K562 (cell line): ENCODE data around the gene GLIPR1. TPM values are rescaled to one million over a fixed set of nuclear protein-coding genes. Genes with fewer than 3 reads are reported as not detected.

Experiments used
- BRD4 ChIP-seq: fragments of 200-600 bp; sonication (generic); IDR thresholded peaks from 2 replicates; pipeline ENCODE4 v1.6.1; 2017; ENCODE audit warnings: inconsistent platforms
- CBX2 ChIP-seq: fragments of 200-600 bp; sonication (generic); IDR thresholded peaks from one replicate; pipeline ENCODE4 v1.6.1; 2012; ENCODE audit warnings: mild to moderate bottlenecking, low read length, inconsistent platforms; ENCODE audit not compliant: insufficient read depth, poor library complexity, severe bottlenecking
- CHCHD3 ChIP-seq: fragments of 250-450 bp; sonication (Bioruptor Pico); IDR thresholded peaks from 2 replicates; pipeline ENCODE4 v2.1.2; 2022; ENCODE audit warnings: mild to moderate bottlenecking
- ELF2 ChIP-seq: fragments of 250-450 bp; sonication (Bioruptor Pico); IDR thresholded peaks from 2 replicates; pipeline ENCODE4 v1.5.0; 2021; ENCODE audit warnings: mild to moderate bottlenecking
- FOXP1 ChIP-seq: sonication (generic); formaldehyde crosslinking; IDR thresholded peaks from 2 replicates; pipeline ENCODE4 v1.8.0; 2022; ENCODE audit warnings: mild to moderate bottlenecking, missing genetic modification reagents
- HDAC2 ChIP-seq: fragments of 450-650 bp; IDR thresholded peaks from 2 replicates; pipeline ENCODE4 v1.6.1; 2016; ENCODE audit warnings: mild to moderate bottlenecking
- POLR2AphosphoS5 ChIP-seq: IDR thresholded peaks from 2 replicates; pipeline ENCODE4 v1.6.1; 2011; ENCODE audit warnings: mild to moderate bottlenecking, low read depth, low read length, moderate library complexity; ENCODE audit not compliant: control insufficient read depth, insufficient read depth
- RAD51 ChIP-seq: fragments of 450-650 bp; IDR thresholded peaks from 2 replicates; pipeline ENCODE4 v1.7.1; 2016; ENCODE audit warnings: low read depth, mild to moderate bottlenecking, borderline replicate concordance
- SP1 ChIP-seq: sonication (generic); formaldehyde crosslinking; IDR thresholded peaks from 2 replicates; pipeline ENCODE4 v1.8.1; 2022; ENCODE audit warnings: mild to moderate bottlenecking, missing genetic modification reagents
- TGIF2 ChIP-seq: sonication (generic); formaldehyde crosslinking; IDR thresholded peaks from 2 replicates; pipeline ENCODE4 v1.8.1; 2022; ENCODE audit warnings: mild to moderate bottlenecking, missing genetic modification reagents, moderate library complexity
- ZNF124 ChIP-seq: sonication (generic); formaldehyde crosslinking; IDR thresholded peaks from 2 replicates; pipeline ENCODE4 v1.8.1; 2022; ENCODE audit warnings: missing genetic modification reagents
- ZNF507 ChIP-seq: conservative IDR thresholded peaks from 2 replicates; pipeline ENCODE4 v1.6.1; 2017; ENCODE audit warnings: missing genetic modification characterization, missing compliant biosample characterization
- polyA plus RNA-seq, 8 experiments: library from polyadenylated mRNA; depleted of rRNA in 4 of 8; stranded (reverse) in 5 of 8; unstranded in 3 of 8; fragments of >200 nt; fragmentation: Nextera tagmentation in 2 of 8; fragmentation: Illumina TruSeq in 1 of 8; extraction: Ambion mirVana in 2 of 8; extraction: Trizol in 1 of 8; gene quantifications; 2 replicates each; pipeline versions ENCODE4 v1.2.1 to v1.2.3, GENCODE V29; 2011 to 2014; ENCODE audit warnings: inconsistent platforms in 1 of 8, missing spikeins in 1 of 8
- total RNA-seq, 7 experiments: library from RNA; depleted of rRNA in 6 of 7; stranded (reverse); fragments of >200 nt in 6 of 7; fragmentation: Illumina TruSeq in 2 of 7; extraction: Trizol in 2 of 7; gene quantifications; 2 replicates each; pipeline versions ENCODE4 v1.2.1 to v1.2.3, GENCODE V29; 2011 to 2021; ENCODE audit warnings: low replicate concordance in 1 of 7
- TF ChIP-seq, protein P1 (sequence below): fragments of 250-450 bp; sonication (Bioruptor Pico); IDR thresholded peaks from 2 replicates; pipeline ENCODE4 v1.8.0; 2022; ENCODE audit warnings: moderate library complexity, mild to moderate bottlenecking, inconsistent platforms
- TF ChIP-seq, protein P2 (sequence below): sonication (generic); formaldehyde crosslinking; IDR thresholded peaks from 2 replicates; pipeline ENCODE4 v1.9.0; 2022; ENCODE audit warnings: mild to moderate bottlenecking, missing genetic modification reagents
- TF ChIP-seq, protein P3 (sequence below), 2 experiments: fragments of 250-450 bp in 1 of 2; fragments of 450-650 bp in 1 of 2; sonication (Bioruptor Pico) in 1 of 2; IDR thresholded peaks; 2 replicates each; pipeline versions ENCODE4 v1.6.1 to v1.8.0; 2016 to 2021; ENCODE audit warnings: mild to moderate bottlenecking in 2 of 2, moderate library complexity in 2 of 2, missing compliant biosample characterization in 1 of 2, missing genetic modification characterization in 1 of 2
- TF ChIP-seq, protein P4 (sequence below), 2 experiments: fragments of 150-350 bp in 1 of 2; IDR thresholded peaks; 2 replicates each; pipeline ENCODE4 v1.6.1; 2012 to 2016; ENCODE audit warnings: low read depth in 2 of 2, low read length in 2 of 2, mild to moderate bottlenecking in 1 of 2, moderate library complexity in 1 of 2
- TF ChIP-seq, protein P5 (sequence below): fragments of 250-450 bp; sonication (Bioruptor Pico); IDR thresholded peaks from 2 replicates; pipeline ENCODE4 v1.8.0; 2022; ENCODE audit warnings: moderate library complexity, mild to moderate bottlenecking, inconsistent platforms
- TF ChIP-seq, protein P6 (sequence below): fragments of 450-650 bp; formaldehyde crosslinking; IDR thresholded peaks from 2 replicates; pipeline ENCODE4 v1.4.0; 2020; ENCODE audit warnings: mild to moderate bottlenecking, moderate library complexity

Gene GLIPR1
- total and polyA plus RNA-seq, 9 of the 15 experiments (the other 6 are each of a cell fraction or from before 2014, with no cell fraction given): 0.26 to 2.1 (median 1.2) TPM

DNA sequence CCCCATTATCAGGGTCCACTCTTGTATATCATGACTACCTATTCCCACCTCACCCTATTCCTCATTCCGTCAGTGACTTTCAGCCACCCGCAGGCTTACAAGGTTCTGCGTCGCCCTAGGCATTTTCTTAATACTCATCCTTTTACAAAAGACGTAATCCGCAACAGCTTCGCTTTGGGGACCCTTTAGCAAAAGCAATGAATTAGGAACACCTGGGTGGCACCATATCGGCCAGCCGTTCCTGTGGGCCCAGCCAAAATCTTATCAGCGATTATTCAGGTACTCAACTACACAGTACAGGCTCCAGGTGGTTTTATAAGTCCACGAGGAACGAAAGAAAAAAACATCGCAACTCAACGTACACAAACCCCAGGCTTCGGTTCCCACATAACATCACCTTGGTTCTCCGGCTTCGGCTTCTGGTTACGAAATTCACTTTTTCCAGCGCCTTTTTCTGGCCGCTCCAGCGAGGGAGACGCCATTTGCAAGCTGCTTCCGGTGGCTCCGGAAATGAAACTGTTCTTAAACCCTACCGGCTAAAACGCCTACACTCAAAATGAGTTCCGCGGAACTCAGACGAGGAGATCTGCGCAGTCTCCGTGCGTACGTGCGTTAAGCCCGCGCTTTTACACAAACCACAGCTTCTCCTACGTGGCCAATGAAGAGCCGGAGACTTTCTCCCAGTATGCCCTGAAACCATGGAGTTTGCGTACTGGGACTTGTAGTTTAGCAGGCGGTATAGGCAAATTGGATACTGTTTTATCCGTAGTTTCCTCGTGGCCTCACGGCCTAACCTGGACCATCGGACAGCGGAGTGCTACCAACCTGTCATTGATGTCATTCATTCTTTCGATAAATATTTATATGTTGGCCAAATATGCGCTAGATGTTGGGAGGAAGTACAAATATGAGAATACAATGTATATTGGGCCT is 30.8 kb downstream of the GLIPR1 start, which contains the start of gene KRR1 (continued):
- TF ChIP-seq, protein P1, sequence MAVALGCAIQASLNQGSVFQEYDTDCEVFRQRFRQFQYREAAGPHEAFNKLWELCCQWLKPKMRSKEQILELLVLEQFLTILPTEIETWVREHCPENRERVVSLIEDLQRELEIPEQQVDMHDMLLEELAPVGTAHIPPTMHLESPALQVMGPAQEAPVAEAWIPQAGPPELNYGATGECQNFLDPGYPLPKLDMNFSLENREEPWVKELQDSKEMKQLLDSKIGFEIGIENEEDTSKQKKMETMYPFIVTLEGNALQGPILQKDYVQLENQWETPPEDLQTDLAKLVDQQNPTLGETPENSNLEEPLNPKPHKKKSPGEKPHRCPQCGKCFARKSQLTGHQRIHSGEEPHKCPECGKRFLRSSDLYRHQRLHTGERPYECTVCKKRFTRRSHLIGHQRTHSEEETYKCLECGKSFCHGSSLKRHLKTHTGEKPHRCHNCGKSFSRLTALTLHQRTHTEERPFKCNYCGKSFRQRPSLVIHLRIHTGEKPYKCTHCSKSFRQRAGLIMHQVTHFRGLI (CRISPR knock-in tag): no peak
- TF ChIP-seq, protein P2, sequence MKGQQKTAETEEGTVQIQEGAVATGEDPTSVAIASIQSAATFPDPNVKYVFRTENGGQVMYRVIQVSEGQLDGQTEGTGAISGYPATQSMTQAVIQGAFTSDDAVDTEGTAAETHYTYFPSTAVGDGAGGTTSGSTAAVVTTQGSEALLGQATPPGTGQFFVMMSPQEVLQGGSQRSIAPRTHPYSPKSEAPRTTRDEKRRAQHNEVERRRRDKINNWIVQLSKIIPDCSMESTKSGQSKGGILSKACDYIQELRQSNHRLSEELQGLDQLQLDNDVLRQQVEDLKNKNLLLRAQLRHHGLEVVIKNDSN (CRISPR knock-in tag): no peak
- no peak for TF ChIP-seq RAD51
- peak; percentile 20; the same call in 1 of the 2 replicates for TF ChIP-seq ELF2 (CRISPR knock-in tag)
- TF ChIP-seq, protein P3, sequence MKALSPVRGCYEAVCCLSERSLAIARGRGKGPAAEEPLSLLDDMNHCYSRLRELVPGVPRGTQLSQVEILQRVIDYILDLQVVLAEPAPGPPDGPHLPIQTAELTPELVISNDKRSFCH (CRISPR knock-in tag; IDR thresholded peaks at IDR 0.05): no peak
- TF ChIP-seq, protein P3 (tag; IDR thresholded peaks at IDR 0.05): peak; percentile 88
- TF ChIP-seq, protein P4, sequence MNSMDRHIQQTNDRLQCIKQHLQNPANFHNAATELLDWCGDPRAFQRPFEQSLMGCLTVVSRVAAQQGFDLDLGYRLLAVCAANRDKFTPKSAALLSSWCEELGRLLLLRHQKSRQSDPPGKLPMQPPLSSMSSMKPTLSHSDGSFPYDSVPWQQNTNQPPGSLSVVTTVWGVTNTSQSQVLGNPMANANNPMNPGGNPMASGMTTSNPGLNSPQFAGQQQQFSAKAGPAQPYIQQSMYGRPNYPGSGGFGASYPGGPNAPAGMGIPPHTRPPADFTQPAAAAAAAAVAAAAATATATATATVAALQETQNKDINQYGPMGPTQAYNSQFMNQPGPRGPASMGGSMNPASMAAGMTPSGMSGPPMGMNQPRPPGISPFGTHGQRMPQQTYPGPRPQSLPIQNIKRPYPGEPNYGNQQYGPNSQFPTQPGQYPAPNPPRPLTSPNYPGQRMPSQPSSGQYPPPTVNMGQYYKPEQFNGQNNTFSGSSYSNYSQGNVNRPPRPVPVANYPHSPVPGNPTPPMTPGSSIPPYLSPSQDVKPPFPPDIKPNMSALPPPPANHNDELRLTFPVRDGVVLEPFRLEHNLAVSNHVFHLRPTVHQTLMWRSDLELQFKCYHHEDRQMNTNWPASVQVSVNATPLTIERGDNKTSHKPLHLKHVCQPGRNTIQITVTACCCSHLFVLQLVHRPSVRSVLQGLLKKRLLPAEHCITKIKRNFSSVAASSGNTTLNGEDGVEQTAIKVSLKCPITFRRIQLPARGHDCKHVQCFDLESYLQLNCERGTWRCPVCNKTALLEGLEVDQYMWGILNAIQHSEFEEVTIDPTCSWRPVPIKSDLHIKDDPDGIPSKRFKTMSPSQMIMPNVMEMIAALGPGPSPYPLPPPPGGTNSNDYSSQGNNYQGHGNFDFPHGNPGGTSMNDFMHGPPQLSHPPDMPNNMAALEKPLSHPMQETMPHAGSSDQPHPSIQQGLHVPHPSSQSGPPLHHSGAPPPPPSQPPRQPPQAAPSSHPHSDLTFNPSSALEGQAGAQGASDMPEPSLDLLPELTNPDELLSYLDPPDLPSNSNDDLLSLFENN (IDR thresholded peaks at IDR 0.05; ENCODE audit: low read depth in 2 of 2, low read length in 2 of 2): no peak
- TF ChIP-seq POLR2AphosphoS5: peak; percentile 86
- peak; percentile 32; the same call in 1 of the 2 replicates for TF ChIP-seq FOXP1 (CRISPR knock-in tag)
- no peak for TF ChIP-seq ZNF507 (tag)
- TF ChIP-seq CHCHD3 (CRISPR knock-in tag): no peak
- TF ChIP-seq HDAC2: peak; percentile 86
- TF ChIP-seq SP1: peak; percentile 78
- TF ChIP-seq TGIF2: no peak
- TF ChIP-seq BRD4: peak; percentile 83; the same call in 1 of the 2 replicates
- TF ChIP-seq ZNF124 (CRISPR knock-in tag): no peak
- TF ChIP-seq, protein P5, sequence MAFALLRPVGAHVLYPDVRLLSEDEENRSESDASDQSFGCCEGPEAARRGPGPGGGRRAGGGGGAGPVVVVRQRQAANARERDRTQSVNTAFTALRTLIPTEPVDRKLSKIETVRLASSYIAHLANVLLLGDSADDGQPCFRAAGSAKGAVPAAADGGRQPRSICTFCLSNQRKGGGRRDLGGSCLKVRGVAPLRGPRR (CRISPR knock-in tag): peak; percentile 7; the same call in 1 of the 2 replicates
- no peak for TF ChIP-seq CBX2
- TF ChIP-seq, protein P6, sequence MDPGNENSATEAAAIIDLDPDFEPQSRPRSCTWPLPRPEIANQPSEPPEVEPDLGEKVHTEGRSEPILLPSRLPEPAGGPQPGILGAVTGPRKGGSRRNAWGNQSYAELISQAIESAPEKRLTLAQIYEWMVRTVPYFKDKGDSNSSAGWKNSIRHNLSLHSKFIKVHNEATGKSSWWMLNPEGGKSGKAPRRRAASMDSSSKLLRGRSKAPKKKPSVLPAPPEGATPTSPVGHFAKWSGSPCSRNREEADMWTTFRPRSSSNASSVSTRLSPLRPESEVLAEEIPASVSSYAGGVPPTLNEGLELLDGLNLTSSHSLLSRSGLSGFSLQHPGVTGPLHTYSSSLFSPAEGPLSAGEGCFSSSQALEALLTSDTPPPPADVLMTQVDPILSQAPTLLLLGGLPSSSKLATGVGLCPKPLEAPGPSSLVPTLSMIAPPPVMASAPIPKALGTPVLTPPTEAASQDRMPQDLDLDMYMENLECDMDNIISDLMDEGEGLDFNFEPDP: no peak
